Left forelimb (tissue), 1 donor: ENCODE data around the gene ZNF839.

ENCODE experiments used
- DNase-seq: peaks from one replicate; pipeline ENCODE4 v3.0.0-alpha.2; 2018; ENCODE audit warnings: low spot score

The ZNF839 gene

DNA sequence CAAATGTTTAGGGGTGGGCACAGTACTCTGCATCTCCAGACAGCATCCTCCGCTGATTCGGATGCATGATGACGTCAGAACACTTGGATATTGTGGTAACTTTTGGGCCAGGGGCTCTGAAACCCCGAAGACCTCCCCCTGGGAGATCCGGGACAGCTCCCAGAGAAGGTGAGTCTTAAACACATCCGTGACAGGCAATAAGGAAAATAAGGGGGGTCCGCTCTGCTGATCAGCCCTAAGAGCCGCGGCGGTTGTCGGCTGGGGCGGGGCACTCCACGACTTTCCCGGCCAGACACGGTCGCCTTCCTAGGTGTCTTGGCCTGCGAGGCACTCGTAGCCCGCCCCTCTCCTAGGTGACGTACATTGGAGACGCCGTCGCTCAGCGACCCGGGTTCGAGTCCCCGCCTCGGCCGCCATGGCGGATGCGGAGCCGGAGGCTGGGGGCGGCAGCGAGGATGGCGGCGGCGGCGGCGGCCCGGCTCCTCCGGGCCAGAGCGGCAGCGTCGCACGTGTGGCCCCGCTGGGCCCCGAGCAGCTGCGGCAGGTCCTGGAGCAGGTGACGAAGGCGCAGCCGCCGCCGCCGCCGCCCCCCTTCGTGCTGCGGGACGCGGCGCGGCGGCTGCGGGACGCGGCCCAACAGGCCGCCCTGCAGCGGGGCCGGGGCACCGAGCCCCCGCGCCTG is at the start of gene ZNF839:
Gene ZNF839 (plus strand): TSS at position 396 of the 682 bp plus-strand sequence. CDS start 20 bp downstream, at position 416.
- peak; percentile 95 for DNase-seq

DNA sequence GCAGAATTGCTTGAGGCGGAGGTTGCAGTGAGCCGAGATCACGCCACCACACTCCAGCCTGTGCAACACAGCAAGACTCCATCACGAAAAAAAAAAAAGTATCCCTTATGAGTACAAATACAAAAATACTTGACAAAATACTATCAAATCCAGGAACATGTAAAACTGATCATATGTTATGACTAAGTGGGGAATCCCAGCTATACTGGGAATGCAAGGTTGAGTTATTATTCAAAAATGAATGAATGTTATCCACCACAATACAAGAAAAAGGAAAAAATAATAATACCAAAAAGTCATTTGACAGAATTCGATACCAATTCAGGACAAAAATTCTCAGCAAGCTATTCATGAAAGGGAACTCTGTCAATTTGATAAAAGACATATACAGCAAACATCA is 47.2 kb upstream of the ZNF839 start:
- DNase-seq = no peak

DNA sequence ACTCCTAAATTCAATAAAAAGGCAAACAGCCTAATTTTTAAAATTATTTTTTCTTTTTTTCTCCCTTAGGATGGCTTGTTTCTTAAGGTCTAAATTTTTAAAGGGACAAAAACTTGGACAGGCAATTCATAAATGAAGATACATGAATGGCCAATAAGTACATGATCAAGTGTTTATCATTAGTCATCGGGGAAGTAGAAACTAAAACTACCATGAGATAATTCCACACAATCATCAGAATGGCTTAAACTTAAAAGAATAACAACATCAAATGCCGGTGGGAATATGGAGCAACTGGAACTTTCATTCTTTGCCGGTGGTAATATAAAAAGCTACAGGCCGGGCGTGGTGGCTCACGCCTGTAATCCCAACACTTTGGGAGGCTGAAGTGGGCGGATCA is 43.7 kb upstream of the ZNF839 start:
- no peak for DNase-seq

DNA sequence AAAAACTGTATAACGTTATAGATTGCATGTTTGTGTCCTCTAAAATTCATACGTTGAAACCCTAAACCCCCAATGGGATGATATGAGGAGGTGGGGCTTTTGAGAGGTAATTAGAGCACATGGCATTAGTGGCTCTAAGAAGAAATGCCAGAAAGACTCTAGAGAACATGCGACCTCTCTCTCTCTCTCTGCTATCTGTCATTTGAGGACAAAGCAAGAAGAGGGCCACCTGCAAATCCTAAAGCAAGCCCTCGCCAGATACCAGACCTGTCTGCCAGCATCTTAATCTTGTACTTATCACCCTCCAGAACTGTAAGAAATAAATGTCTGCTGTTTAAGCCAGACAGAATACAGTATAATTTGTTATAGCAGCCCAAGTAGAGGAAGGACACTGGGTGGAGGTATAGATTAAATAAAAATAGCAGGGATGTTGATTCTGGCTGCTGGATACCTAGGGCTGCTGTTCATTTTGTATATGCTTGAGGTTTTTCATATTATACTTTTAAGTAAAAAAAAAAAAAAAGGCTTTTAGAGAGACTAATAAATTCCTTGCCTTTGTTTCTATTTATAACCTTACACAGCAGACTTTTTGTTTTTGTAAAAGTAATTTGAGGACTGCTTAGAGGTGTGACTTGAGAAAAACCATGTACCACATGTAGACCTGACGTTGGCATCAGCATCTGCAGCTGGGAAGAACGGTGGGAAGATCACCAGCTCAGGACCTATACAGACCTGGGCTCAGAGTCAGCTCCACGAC is 41.5 kb upstream of the ZNF839 start:
- no peak for DNase-seq

DNA sequence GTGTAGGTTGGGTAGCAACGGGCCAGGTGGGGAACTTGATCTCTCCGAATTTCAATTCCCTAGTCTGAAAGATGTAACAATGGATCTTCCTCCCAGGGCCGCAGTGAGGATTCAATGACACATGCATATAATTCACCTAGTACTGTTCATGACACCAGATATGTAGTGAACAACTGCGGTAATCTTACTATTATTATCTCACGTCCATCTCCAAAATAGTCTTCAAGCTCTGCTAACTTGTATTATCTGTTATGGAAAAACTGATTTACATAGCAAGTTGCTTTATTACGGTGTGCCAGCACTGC is 41.0 kb upstream of the ZNF839 start:
- DNase-seq = no peak

DNA sequence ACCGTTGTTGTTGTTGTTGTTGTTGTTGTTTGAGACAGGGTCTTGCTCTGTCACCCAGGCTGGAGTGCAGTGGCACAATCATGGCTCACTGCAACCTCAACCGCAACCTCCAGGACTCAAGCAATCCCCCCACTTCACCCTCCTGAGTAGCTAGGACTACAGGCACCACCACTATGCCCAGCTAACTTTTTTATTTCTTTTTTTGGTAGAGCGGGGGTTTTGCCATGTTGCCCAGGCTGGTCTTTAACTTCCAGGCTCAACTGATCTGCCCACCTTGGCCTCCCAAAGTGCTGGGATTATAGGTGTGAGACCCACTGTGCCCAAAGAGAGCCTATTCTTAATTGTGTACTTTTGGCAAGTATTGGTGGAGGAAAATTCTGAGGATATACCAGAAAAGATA is 40.3 kb upstream of the ZNF839 start:
- DNase-seq = no peak

DNA sequence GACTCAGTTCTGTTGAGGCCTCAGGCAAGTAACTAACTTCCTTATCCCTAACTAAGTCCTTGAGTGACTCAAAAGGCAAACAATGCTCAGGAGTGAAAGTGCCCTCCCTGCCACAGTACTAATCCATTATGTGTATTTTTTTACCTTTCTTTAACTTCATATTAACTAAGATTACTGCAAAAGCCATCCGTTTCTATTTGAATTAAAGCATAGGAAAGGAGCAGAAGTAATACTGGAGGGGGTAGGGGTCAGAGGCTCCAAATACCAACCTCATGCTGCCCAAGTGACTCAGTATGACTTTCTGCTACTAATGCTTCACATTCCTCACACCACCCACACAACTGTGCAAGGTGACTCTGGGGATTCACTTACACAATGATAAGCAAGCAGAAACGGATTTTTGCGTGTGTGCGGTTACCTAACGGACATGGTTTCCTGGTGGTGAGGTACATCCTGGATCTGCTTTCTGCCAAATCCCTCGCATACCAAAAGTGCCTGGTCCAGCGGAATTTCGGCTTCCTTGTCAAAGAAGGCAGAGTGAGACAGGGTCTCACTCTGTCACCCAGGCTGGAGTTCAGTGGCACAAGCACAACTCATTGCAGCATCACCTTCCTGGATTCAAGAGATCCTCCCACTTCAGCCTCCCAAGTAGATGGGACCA is 39.7 kb upstream of the ZNF839 start:
- DNase-seq = no peak

DNA sequence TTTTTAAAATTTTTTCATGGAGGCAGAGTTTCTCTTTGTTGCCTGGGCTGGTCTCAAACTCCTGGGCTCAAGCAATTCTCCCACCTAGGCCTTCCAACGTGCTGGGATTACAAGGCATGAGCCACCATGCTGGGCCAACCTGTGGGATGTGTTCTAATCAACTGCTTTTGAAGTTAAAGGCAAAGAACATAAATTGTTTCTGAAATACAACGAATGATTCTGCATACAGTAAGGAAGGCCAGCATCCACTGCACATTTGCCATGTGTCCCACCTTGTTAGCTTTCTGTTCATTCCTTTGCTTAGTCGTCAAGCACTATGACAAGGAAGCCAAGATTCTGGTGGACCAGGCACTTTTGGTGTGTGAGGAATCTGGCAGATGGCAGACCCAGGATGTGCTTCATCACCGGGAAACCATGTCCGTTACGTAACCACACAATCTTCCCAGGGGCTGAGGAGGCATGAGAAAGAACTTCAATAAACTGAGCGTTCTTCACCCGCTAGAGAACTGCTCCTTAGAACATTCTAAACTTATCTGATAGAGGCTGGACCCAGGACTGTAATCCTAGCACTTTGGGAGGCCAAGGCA is 39.1 kb upstream of the ZNF839 start:
- DNase-seq = no peak

DNA sequence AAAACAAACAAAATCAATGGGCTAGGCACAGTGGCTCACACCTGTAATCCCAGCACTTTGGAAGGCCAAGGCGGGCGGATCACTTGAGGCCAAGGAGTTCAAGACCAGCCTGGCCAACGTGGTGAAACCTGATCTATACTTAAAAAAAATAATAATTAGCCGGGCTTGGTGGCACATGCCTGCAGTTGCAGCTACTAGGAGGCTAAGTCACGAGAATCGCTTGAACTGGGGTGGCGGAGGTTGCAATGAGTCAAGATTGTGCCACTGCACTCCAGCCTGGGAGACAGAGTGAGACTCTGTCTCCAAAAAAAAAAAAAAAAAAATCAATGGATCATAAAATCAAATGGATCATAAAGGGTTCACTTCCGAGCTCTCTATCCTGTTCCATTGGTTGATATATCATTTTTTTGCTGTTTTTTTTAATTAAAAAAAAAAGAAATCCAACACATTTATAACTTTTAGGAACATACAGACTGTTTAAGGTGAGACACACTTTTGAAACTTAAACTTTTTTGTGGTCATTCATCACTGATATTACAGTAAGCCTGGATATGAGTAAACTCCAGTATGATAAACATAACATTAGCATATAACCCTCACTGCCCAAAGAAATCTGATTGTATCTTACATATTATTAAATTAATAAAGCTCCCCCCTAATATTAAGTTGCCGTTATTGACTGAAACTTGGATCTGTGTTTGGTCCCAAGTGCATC is 36.6 kb upstream of the ZNF839 start:
- no peak for DNase-seq

DNA sequence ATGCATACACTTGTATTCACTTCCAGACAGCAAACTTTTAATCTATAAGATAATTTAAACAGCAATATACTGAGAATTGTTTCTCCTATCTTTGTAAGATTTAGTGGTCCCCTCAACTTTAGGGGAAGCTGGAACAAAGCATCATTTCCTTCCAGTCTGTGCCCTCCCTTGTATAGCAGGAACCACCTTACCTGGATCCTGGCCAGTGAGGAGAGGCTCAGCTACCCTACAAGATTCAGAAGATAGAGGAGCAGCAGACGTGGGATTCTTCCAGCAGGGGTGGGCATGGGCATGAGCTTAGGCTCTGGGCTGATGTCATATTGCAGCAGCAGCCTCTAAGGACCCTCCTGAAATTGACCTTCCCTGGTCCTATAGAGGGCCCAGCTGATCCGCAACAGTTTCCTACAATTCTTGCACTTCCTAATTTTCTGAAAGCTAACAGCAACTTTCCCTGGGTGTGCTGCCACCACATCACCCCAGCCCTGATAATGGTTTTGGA is 35.9 kb upstream of the ZNF839 start:
- DNase-seq = no peak

DNA sequence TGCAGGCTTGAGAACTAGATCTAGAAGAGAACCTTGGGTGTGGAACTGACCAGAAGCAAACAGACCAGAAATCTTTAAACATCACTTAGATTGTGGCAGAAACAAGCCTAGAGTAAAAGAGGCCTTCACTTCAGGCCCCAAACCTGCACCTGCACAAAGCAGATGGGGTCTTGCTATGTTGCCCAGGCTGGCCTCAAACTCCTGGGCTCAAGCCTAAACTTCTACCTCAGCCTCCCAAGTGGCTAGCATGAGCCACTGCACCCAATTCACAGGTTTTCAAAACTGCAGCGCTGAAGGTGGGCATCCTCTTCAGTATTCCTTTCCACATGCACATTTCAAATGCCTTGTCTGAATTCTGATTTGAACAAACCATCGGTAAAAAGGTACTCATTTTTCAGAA is 34.4 kb upstream of the ZNF839 start:
- DNase-seq = no peak

DNA sequence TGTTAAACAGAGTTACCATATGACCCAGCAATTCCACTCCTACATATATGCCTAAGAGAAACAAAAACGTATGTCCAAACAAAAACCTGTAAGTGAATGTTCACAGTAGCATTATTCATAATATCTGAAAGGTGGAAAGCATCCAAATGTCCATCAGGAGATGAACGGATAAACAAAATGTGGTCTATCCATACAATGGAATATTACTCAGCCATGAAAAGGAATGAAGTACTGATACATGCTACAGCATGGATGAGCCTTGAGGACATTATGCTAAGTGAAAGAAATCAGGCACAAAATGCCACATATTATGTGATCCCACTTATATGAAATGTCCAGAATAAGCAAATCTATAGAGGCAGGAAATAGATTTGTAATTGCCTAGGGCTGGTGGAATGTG is 31.4 kb upstream of the ZNF839 start:
- no peak for DNase-seq

DNA sequence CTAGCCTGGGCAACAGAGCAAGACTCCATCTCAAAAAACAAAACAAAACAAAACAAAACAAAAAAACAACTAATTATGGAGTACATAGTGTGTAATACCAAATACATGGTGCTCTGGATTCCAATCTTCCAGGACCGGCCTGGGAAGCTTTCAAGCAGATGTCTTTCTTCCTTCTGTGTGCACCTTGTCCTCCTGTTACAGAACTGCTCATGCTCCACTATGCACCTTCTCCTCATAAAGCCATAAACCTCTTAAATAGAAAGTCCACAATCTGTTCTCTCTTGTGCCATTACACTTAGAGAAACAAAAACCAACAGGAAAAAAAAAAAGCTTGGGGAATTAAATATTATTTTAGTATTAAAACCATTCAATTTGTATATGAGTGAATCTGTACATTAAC is 27.1 kb upstream of the ZNF839 start:
- no peak for DNase-seq

DNA sequence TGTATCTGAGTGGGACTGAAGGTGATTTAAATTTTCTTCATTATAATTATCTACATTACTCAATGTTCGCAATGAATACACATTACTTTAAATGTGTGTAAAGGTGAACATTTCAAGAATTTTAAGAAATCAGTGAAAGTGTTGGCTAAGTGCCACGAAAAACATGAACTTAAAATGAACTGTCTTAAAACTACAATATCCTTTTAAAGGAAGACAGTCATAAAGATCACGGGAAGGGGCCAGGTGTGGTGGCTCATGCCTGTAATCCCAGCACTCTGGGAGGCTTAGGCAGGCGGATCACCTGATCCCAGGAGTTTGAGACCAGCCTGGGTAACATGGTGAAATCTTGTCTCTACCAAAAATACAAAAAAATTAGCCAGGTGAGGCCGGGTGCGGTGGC is 25.8 kb upstream of the ZNF839 start:
- DNase-seq = no peak

DNA sequence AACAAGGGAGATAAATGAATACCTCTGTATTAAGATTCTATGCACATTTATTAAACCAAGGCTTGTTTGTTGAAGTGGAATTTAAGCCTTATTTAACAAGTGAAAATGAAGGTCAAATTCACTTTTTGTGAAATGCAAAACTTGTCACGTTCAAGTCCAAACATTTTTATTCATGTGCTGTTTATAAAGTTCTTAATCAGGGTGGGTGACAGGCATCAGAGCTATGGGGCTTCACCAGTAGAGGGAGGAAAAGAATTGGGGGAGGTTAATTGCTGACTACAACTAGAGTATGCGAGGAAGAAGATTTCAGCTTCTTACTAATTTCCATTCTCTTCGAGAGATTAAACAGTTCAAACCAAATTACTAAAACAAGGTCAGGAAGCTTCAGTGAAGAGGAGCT is 24.3 kb upstream of the ZNF839 start:
- DNase-seq = no peak

DNA sequence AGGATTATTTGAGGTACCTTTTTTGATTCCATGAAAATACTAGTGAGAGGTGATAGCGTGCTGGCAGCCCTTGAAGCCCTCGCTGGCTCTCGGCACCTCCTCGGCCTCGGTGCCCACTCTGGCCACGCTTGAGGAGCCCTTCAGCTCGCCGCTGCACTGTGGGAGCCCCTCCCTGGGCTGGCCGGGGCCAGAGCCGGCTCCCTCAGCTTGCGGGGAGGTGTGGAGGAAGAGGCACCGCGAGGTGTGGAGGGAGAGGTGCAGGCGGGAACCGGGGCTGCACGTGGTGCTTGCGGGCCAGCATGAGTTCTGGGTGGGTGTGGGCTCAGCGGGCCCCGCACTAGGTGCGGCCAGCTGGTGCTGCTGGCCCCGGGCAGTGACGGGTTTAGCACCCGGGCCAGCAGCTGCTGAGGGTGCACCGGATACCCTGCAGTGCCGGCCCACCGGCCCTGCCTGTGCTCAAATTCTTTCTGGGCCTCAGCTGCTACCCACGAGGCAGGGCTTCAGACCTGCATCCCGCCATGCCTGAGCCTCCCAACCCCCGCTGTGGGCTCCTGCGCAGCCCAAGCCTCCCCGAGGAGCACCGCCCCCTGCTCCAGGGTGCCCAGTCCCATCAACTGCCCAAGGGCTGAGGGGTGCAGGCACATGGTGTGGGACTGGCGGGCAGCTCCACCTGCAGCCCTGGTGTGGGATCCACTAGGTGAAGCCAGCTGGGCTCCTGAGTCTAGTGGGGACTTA is 21.9 kb upstream of the ZNF839 start:
- peak; percentile 59 for DNase-seq

DNA sequence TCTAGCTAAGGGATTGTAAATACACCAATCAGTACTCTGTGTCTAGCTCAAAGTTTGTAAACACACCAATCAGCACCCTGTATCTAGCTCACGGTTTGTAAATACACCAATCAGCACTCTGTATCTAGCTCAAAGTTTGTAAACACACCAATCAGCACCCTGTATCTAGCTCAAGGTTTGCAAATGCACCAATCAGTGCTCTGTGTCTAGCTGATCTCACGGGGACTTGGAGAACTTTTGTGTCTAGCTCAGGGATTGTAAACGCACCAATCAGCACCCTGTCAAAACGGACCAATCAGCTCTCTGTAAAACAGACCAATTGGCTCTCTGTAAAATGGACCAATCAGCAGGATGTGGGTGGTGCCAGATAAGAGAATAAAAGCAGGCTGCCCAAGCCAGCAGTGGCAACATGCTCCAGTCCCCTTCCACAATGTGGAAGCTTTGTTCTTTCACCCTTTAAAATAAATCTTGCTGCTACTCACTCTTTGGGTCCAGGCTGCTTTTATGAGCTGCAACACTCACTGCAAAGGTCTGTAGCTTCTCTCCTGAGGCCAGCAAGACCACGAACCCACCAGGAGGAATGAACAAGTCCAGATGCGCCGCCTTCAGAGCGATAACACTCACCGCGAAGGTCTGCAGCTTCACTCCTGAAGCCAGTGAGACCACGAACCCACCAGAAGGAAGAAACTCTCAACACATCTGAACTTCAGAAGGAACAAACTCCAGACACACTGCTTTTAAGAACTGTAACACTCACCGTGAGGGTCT is 21.1 kb upstream of the ZNF839 start:
- DNase-seq = peak; percentile 15

DNA sequence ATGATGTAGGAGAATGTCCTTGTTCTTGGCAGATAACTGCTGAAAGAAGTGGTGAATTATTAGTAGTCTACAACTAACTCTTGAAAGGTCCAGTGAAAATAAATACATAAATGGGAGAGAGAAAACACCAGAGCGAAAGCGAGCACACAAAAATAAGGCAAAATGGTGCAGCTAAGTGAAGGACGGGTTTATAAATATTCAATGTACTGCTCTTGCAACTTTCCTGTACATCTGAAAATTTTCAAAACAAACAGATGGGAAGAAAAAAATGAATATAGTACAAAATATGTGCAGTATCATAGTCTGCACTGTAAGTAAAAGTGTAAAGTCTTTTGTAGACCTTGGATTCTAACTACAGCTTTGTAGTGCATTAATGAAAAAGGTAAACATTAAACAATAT is 15.9 kb upstream of the ZNF839 start:
- no peak for DNase-seq

DNA sequence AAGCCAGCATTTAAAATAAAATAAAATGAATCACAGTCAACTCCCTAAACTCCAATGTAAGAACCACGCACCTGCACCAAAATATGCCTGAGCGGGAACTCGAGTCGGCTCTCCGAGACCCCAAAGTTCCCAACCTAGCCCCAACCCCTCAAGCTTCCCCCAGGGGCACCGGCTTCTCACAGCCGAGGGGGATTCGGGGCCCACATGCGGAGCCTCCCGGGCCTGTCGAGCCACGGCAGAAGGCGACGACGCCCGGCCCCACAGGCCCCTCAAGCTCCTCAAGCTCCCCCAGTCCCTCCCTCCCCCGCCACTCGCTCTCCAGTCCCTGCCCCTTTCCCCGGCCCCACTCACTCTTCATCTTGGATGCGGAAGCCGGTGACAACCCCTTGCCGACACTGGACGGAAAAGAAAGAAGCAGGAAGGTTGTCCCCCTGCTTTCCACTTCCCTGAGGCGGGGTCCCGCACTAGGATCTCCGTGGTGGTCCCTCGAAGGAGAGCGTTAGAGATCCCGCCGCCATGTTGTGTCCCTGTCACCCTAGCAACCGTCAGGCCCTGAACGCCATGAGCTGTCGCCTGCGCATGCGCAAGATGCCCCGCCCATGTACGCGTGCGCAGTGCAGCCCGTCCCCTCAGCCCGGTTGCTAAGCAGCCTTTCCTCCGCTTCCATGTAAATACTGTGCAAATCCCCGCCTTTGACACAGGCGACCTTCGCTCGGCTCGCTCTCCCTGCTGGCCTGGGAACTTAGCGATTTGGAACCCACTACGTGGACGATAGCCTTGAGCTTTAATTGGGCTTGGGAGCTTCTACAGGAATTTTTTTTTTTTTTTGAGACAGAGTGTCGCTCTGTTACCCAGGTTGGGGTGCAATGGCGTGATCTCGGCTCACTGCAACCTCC is 14.7 kb upstream of the ZNF839 start, which contains the start of gene MOK:
Gene MOK (minus strand): TSS at position 554 of the 896 bp plus-strand sequence. CDS start 196 bp downstream, at position 358.
- peak; percentile 99 for DNase-seq
